HG03442 (cell line): ENCODE data around the gene CNNM4.
A peak's percentile ranks its signal among the peaks of the same experiment; 100 is the strongest.

Source experiments
- ATAC-seq: cut with Tn5 transposase; IDR thresholded peaks from one replicate; pipeline ENCODE4 v1.9.1; 2021; ENCODE audit warnings: mild to moderate bottlenecking, moderate library complexity; ENCODE audit not compliant: unreplicated experiment

CNNM4 gene

GRCh38 chr2:96757477-96757860 is 3.2 kb upstream of the CNNM4 start:
- no peak for ATAC-seq

GRCh38 chr2:96758987-96759386 is 1.7 kb upstream of the CNNM4 start:
- ATAC-seq = no peak

- ATAC-seq = no peak
Measured at GRCh38 chr2:96759548-96759947, 1.2 kb upstream of the CNNM4 start.

GRCh38 chr2:96760986-96761832 is 507 bp downstream of the CNNM4 start:
- ATAC-seq = no peak

GRCh38 chr2:96762529-96763311 is 2.0 kb downstream of the CNNM4 start:
- no peak for ATAC-seq

GRCh38 chr2:96763511-96764252 is 3.0 kb downstream of the CNNM4 start:
- ATAC-seq = no peak

- no peak for ATAC-seq
Measured at GRCh38 chr2:96764253-96764637, 3.5 kb downstream of the CNNM4 start.

GRCh38 chr2:96767135-96767871 is 6.6 kb downstream of the CNNM4 start:
- no peak for ATAC-seq

GRCh38 chr2:96768083-96768561 is 7.4 kb downstream of the CNNM4 start:
- peak; percentile 35 for ATAC-seq

- no peak for ATAC-seq
Measured at GRCh38 chr2:96769814-96770213, 9.1 kb downstream of the CNNM4 start.

- no peak for ATAC-seq
Measured at GRCh38 chr2:96770442-96771202, 9.9 kb downstream of the CNNM4 start.

GRCh38 chr2:96771796-96772618 is 11.3 kb downstream of the CNNM4 start:
- no peak for ATAC-seq

- ATAC-seq = no peak
Measured at GRCh38 chr2:96772903-96773671, 12.4 kb downstream of the CNNM4 start.

GRCh38 chr2:96773922-96774321 is 13.2 kb downstream of the CNNM4 start:
- peak; percentile 44 for ATAC-seq

- no peak for ATAC-seq
Measured at GRCh38 chr2:96775160-96775559, 14.5 kb downstream of the CNNM4 start.

GRCh38 chr2:96783388-96783787 is 22.7 kb downstream of the CNNM4 start:
- ATAC-seq = no peak

GRCh38 chr2:96787411-96787810 is 26.7 kb downstream of the CNNM4 start:
- no peak for ATAC-seq
